ENCODE results near the gene TOR3A. TPM values are rescaled to one million over a fixed set of nuclear protein-coding genes. Genes with fewer than 3 reads are reported as not detected.

The TOR3A gene
- polyA plus RNA-seq, 1 of the 3 experiments (the other 2 are of a cell fraction): 29.9 TPM

- no peak overlapping the region for H3K4me3 ChIP-seq (ENCODE audit: low read depth in 2 of 2, low read length in 1 of 2)
- H3K27me3 ChIP-seq (ENCODE audit: insufficient read depth): no peaks in the 10 kb centered on the region
- ChIA-PET CTCF (interaction anchor here (1.4 to 4.8 kb wide), 2 partner anchors 12 to 29 kb away, joined by 4 to 26 read pairs; no protein-coding TSS in a partner anchor), POLR2A (no interaction called here)
- peak; percentile 75 for DNase-seq
- peaks cover 78 to 84% of the 10 kb centered on the region in 2 experiments for H3K36me3 ChIP-seq (replicated peaks in 1 of 2; ENCODE audit: control insufficient read depth in 1 of 2, insufficient read depth in 2 of 2, low read length in 1 of 2)
- H3K79me2 ChIP-seq (ENCODE audit: insufficient read depth): peaks cover 70% of the 10 kb centered on the region
- no peak overlapping the region for H2AFZ ChIP-seq (ENCODE audit: low read depth)
- H3F3A ChIP-seq (replicated peaks; ENCODE audit: insufficient read depth): peaks cover 25% of the 10 kb centered on the region
- 72% methylated on average over 11 of the region's 15 CpGs for WGBS (ENCODE audit: low lambda C conversion rate)
- no peak overlapping the region for H3K9ac ChIP-seq
- H3K4me2 ChIP-seq: no peak overlapping the region
- H3K9me3 ChIP-seq: no peaks in the 10 kb centered on the region
- H4K20me1 ChIP-seq (ENCODE audit: insufficient read depth): no peaks in the 10 kb centered on the region
- peak overlapping the region in 1 of 2 experiments; percentile 80; a peak in 2 of 4 replicates for H3K27ac ChIP-seq (ENCODE audit: low read depth in 2 of 2, low read length in 1 of 2)
- peaks cover 0 to 23% of the 10 kb centered on the region in 2 experiments; a peak in 2 of 4 replicates for H3K4me1 ChIP-seq (ENCODE audit: control insufficient read depth in 1 of 2, insufficient read depth in 2 of 2, low read depth in 1 of 2, low read length in 1 of 2)
- H3K9me2 ChIP-seq: no peaks in the 10 kb centered on the region
- no peak for TF ChIP-seq TEAD4 (IDR thresholded peaks at IDR 0.05; ENCODE audit: borderline replicate concordance, insufficient read depth)
- peak in 1 of 2 experiments; percentile 41; a peak in 1 of 4 replicates for TF ChIP-seq EP300 (IDR thresholded peaks at IDR 0.05; ENCODE audit: borderline replicate concordance in 1 of 2, low read depth in 1 of 2, low read length in 1 of 2)
- no peak for TF ChIP-seq EZH2phosphoT487 (IDR thresholded peaks at IDR 0.05; ENCODE audit: borderline replicate concordance, low read depth)
- no peak for TF ChIP-seq USF2 (IDR thresholded peaks at IDR 0.05; ENCODE audit: borderline replicate concordance, low read depth, low read length)
- peak; percentile 42; the same call in 1 of the 2 replicates for TF ChIP-seq MXI1 (IDR thresholded peaks at IDR 0.05; ENCODE audit: low read depth, low read length)
- TF ChIP-seq CHD2 (IDR thresholded peaks at IDR 0.05; ENCODE audit: low read length, partially characterized antibody): peak; percentile 86
- TF ChIP-seq NFIC (IDR thresholded peaks at IDR 0.05; ENCODE audit: borderline replicate concordance): 0 out of 2 replicates have a peak, but pooled peaks have one; percentile 13
- peak; percentile 96 for TF ChIP-seq GATA2 (CRISPR knock-in tag; IDR thresholded peaks at IDR 0.05)
- peak; percentile 40; the same call in 1 of the 2 replicates for TF ChIP-seq FOXJ3 (CRISPR knock-in tag; IDR thresholded peaks at IDR 0.05)
Observed at GRCh38 chr1:179107706-179108629, 26.1 kb downstream of the TOR3A start.

- H3K79me2 ChIP-seq (ENCODE audit: insufficient read depth): peaks cover 69% of the 10 kb centered on the region
- 70% methylated on average over 2 of the region's 2 CpGs for WGBS (ENCODE audit: low lambda C conversion rate)
- H3F3A ChIP-seq (replicated peaks; ENCODE audit: insufficient read depth): peaks cover 20% of the 10 kb centered on the region
- CTCF ChIA-PET: interaction anchor here (1.4 to 4.8 kb wide), 2 partner anchors 11 to 30 kb away, joined by 4 to 26 read pairs; no protein-coding TSS in a partner anchor
- no peaks in the 10 kb centered on the region for H3K9me2 ChIP-seq
- POLR2A ChIA-PET: no interaction called here
- no peak overlapping the region for H3K4me3 ChIP-seq (ENCODE audit: low read depth in 2 of 2, low read length in 1 of 2)
- TF ChIP-seq PBX3 (IDR thresholded peaks at IDR 0.05) (no peak), TCF12 (IDR thresholded peaks at IDR 0.05) (no peak), RXRA (IDR thresholded peaks at IDR 0.05; ENCODE audit: borderline replicate concordance, low read depth) (no peak), ELF1 (IDR thresholded peaks at IDR 0.05) (no peak), EP300 (IDR thresholded peaks at IDR 0.05; ENCODE audit: borderline replicate concordance in 1 of 2, low read depth in 1 of 2, low read length in 1 of 2) (no peak), CTCF (IDR thresholded peaks at IDR 0.05) (no peak), NFIC (IDR thresholded peaks at IDR 0.05; ENCODE audit: borderline replicate concordance) (no peak), NRF1 (IDR thresholded peaks at IDR 0.05; ENCODE audit: low read depth, low read length) (no peak), JUND (IDR thresholded peaks at IDR 0.05) (no peak), RAD21 (IDR thresholded peaks at IDR 0.05; ENCODE audit: low read length) (no peak), RCOR1 (IDR thresholded peaks at IDR 0.05; ENCODE audit: low read length) (no peak), GABPA (IDR thresholded peaks at IDR 0.05; ENCODE audit: low read depth) (no peak)
- DNase-seq: no peak
- H3K27me3 ChIP-seq (ENCODE audit: insufficient read depth): no peaks in the 10 kb centered on the region
- H3K4me1 ChIP-seq (ENCODE audit: control insufficient read depth in 1 of 2, insufficient read depth in 2 of 2, low read depth in 1 of 2, low read length in 1 of 2): peaks cover 0 to 23% of the 10 kb centered on the region in 2 experiments; a peak in 2 of 4 replicates
- H3K9ac ChIP-seq: no peak overlapping the region
- H3K4me2 ChIP-seq: no peak overlapping the region
- no peak overlapping the region for H2AFZ ChIP-seq (ENCODE audit: low read depth)
- peaks cover 77 to 78% of the 10 kb centered on the region in 2 experiments for H3K36me3 ChIP-seq (replicated peaks in 1 of 2; ENCODE audit: control insufficient read depth in 1 of 2, insufficient read depth in 2 of 2, low read length in 1 of 2)
- peak overlapping the region in 1 of 2 experiments; percentile 80; a peak in 2 of 4 replicates for H3K27ac ChIP-seq (ENCODE audit: low read depth in 2 of 2, low read length in 1 of 2)
- H4K20me1 ChIP-seq (ENCODE audit: insufficient read depth): no peaks in the 10 kb centered on the region
- H3K9me3 ChIP-seq: no peaks in the 10 kb centered on the region
Observed at GRCh38 chr1:179108644-179109043, 26.8 kb downstream of the TOR3A start.
